Measurements from ENCODE around the gene BCL11A. TPM values are rescaled to one million over a fixed set of nuclear protein-coding genes. Genes with fewer than 3 reads are reported as not detected.

BCL11A gene
- 15.1 TPM for polyA plus RNA-seq (ENCODE audit: insufficient read length)
- long read RNA-seq, donor 1, full-length matches to known transcripts: 10 of 27 reads
- long read RNA-seq, donor 1, partial matches to known transcripts: 17 of 27 reads
- long read RNA-seq, donor 1, other reads (novel, unspliced or antisense): 0 of 27 reads
- long read RNA-seq, donor 2, full-length matches to known transcripts: 7 of 19 reads
- long read RNA-seq, donor 2, partial matches to known transcripts: 12 of 19 reads
- long read RNA-seq, donor 2, other reads (novel, unspliced or antisense): 0 of 19 reads
- long read RNA-seq, donor 3, full-length matches to known transcripts: 5 of 13 reads
- long read RNA-seq, donor 3, partial matches to known transcripts: 8 of 13 reads
- long read RNA-seq, donor 3, other reads (novel, unspliced or antisense): 0 of 13 reads
- long read RNA-seq, donor 4: 0 reads
- long read RNA-seq, donor 5, full-length matches to known transcripts: 13 of 13 reads
- long read RNA-seq, donor 5, partial matches to known transcripts: 0 of 13 reads
- long read RNA-seq, donor 5, other reads (novel, unspliced or antisense): 0 of 13 reads
- long read RNA-seq, donor 6, full-length matches to known transcripts: 7 of 13 reads
- long read RNA-seq, donor 6, partial matches to known transcripts: 6 of 13 reads
- long read RNA-seq, donor 6, other reads (novel, unspliced or antisense): 0 of 13 reads
- long read RNA-seq, donor 7, full-length matches to known transcripts: 14 of 22 reads
- long read RNA-seq, donor 7, partial matches to known transcripts: 8 of 22 reads
- long read RNA-seq, donor 7, other reads (novel, unspliced or antisense): 0 of 22 reads
- long read RNA-seq, donor 8, full-length matches to known transcripts: 3 of 9 reads
- long read RNA-seq, donor 8, partial matches to known transcripts: 6 of 9 reads
- long read RNA-seq, donor 8, other reads (novel, unspliced or antisense): 0 of 9 reads

GRCh38 chr2:60553495-60554073 is at the start of gene BCL11A:
Gene BCL11A (minus strand): TSS chr2:60553654. CDS start chr2:60553270, 384 bp downstream.
- peak; percentile 83 for DNase-seq

- DNase-seq: no peak
Observed at GRCh38 chr2:60602828-60603532, 49.5 kb upstream of the BCL11A start.

GRCh38 chr2:60602388-60602787 is 48.9 kb upstream of the BCL11A start:
- no peak for DNase-seq

- DNase-seq: no peak
Observed at GRCh38 chr2:60598271-60598670, 44.8 kb upstream of the BCL11A start.

GRCh38 chr2:60597346-60597745 is 43.9 kb upstream of the BCL11A start:
- DNase-seq: no peak

GRCh38 chr2:60596411-60596810 is 43.0 kb upstream of the BCL11A start:
- no peak for DNase-seq

GRCh38 chr2:60595953-60596352 is 42.5 kb upstream of the BCL11A start:
- no peak for DNase-seq

GRCh38 chr2:60589104-60589503 is 35.6 kb upstream of the BCL11A start:
- DNase-seq: no peak

GRCh38 chr2:60586081-60586480 is 32.6 kb upstream of the BCL11A start:
- DNase-seq: no peak

- no peak for DNase-seq
Observed at GRCh38 chr2:60585276-60585675, 31.8 kb upstream of the BCL11A start.

- DNase-seq: no peak
Observed at GRCh38 chr2:60583604-60584003, 30.1 kb upstream of the BCL11A start.

- DNase-seq: peak; percentile 58
Observed at GRCh38 chr2:60581433-60582282, 28.2 kb upstream of the BCL11A start.

GRCh38 chr2:60577682-60578283 is 24.3 kb upstream of the BCL11A start:
- DNase-seq: no peak

- DNase-seq: no peak
Observed at GRCh38 chr2:60573251-60573650, 19.8 kb upstream of the BCL11A start.

- no peak for DNase-seq
Observed at GRCh38 chr2:60570251-60570650, 16.8 kb upstream of the BCL11A start.

- DNase-seq: no peak
Observed at GRCh38 chr2:60569680-60570111, 16.2 kb upstream of the BCL11A start.

- DNase-seq: no peak
Observed at GRCh38 chr2:60567919-60568768, 14.7 kb upstream of the BCL11A start.

GRCh38 chr2:60567096-60567495 is 13.6 kb upstream of the BCL11A start:
- no peak for DNase-seq

- no peak for DNase-seq
Observed at GRCh38 chr2:60565472-60565871, 12.0 kb upstream of the BCL11A start.
